PFSK-1 (cell line): ENCODE measurements around the gene PPL.

ENCODE experiments used
- FOXP2 ChIP-seq: optimal IDR thresholded peaks from 2 replicates; pipeline ENCODE3; 2011; ENCODE audit warnings: borderline replicate concordance, control low read depth, inconsistent platforms; ENCODE audit not compliant: insufficient read depth; ENCODE audit errors: extremely low read length, extremely low read depth
- POLR2AphosphoS5 ChIP-seq: IDR thresholded peaks from 2 replicates; pipeline ENCODE4 v1.6.1; 2012; ENCODE audit warnings: low read depth, mild to moderate bottlenecking, control low read depth, low read length, moderate library complexity
- TAF1 ChIP-seq: IDR thresholded peaks from 2 replicates; pipeline ENCODE4 v1.6.1; 2012; ENCODE audit warnings: low read length, control low read depth, borderline replicate concordance; ENCODE audit not compliant: insufficient read depth

DNA sequence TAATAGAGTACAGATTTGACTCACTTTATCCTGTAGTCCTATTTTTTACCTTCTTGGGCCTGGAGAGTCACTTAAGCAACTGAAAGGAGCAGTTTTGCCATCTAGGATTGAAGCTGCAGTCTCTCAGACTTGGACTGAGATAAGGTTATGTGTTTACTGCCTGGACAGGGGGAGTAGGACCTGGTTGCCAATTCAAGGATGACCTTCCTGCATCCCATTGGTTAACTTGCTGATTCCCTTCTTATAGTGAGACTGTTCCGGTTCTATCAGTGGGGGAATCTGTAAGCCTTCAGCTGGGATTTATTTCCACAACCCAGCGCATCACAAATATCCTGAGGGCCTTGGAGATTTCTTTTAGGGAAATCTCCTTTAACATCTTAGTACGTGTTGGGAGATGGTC is 86.7 kb downstream of the PPL start:
- TF ChIP-seq POLR2AphosphoS5 (no peak), TAF1 (no peak), FOXP2 (no peak)
